ENCODE results near the gene DHRS7. TPM values are rescaled to one million over a fixed set of nuclear protein-coding genes. Genes with fewer than 3 reads are reported as not detected.

The DHRS7 gene
- total RNA-seq, 4 donors from 2014 or later: 64.5 to 108 (median 91.2) TPM

DNA sequence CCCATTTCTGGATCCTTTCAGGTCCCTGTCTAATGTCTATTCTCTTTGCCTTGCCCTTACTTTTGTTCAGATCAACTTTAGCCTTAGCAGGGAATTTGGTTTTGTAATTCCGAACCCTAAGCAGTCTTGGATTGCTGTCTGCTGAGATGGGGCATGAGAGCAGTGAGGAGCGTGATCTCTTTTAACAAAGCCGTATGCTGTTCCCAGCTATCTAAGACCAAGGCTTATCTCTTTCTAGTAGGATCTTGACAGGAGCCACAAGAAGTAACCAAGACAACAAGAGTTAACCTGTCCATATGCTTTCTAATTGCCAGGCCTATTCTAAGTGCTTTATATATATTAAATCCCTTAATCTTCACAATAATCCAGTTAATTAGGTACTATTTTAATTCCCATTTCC, 4.5 kb upstream of the DHRS7 start:
- intact Hi-C loops (cut with DNase I; ENCODE audit: low total_unique reads): loop anchor here (10.0 kb wide), 1 partner anchor 75 kb away; the partner anchor contains the start of gene PCNX4
- Histone ChIP-seq H3K27ac (no peak overlapping the region), H3K4me3 (no peak overlapping the region), H3K36me3 (no peaks in the 10 kb centered on the region), H3K9me3 (no peaks in the 10 kb centered on the region), H3K27me3 (no peaks in the 10 kb centered on the region), H3K4me1 (no peaks in the 10 kb centered on the region)
- TF ChIP-seq POLR2A (IDR thresholded peaks at IDR 0.05): no peak
- TF ChIP-seq, protein P1, sequence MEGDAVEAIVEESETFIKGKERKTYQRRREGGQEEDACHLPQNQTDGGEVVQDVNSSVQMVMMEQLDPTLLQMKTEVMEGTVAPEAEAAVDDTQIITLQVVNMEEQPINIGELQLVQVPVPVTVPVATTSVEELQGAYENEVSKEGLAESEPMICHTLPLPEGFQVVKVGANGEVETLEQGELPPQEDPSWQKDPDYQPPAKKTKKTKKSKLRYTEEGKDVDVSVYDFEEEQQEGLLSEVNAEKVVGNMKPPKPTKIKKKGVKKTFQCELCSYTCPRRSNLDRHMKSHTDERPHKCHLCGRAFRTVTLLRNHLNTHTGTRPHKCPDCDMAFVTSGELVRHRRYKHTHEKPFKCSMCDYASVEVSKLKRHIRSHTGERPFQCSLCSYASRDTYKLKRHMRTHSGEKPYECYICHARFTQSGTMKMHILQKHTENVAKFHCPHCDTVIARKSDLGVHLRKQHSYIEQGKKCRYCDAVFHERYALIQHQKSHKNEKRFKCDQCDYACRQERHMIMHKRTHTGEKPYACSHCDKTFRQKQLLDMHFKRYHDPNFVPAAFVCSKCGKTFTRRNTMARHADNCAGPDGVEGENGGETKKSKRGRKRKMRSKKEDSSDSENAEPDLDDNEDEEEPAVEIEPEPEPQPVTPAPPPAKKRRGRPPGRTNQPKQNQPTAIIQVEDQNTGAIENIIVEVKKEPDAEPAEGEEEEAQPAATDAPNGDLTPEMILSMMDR (IDR thresholded peaks at IDR 0.05): no peak
- no peak for DNase-seq

DNA sequence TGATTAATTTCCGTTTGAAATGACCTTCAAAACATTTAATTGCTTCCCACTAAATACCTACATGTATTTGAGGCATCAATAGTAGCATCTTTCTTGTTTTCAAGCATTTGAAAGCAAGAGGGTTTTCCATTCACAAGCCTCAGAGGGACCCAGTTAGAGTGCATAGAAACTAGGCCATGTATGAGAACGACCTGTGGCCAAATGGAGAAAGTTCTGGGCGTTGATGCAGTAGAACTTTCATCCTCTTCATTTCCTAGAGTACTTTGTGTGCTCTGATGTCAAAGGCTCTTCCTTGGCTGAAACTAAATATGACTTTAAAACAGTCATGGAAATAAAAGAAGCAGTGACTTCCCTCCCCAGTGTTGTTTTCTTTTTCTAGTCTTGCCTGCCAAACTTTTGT, 944 bp upstream of the DHRS7 start:
- intact Hi-C loops (cut with DNase I; ENCODE audit: low total_unique reads): loop anchor here (10.0 kb wide), 1 partner anchor 71 kb away; the partner anchor contains the start of gene PCNX4
- peak overlapping the region in 1 of 2 donors; percentile 59 for H3K4me3 ChIP-seq

DNA sequence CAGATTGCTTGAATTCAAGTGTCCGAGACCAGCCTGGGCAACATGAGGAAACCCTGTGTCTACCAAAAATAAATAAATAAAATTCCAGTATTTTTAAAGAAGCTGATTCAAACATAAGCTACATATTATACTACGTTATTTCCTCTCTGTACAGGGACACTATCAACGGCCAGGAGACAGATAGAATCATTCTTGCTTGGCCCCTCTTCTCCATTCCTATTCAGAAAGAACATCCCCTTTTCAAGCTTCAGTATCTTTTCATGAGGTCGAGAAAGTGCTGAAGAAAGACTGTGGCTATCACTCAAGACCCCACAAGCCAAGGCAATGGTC, 314 bp upstream of the DHRS7 start:
- Histone ChIP-seq H3K36me3 (no peaks in the 10 kb centered on the region), H3K4me1 (no peaks in the 10 kb centered on the region), H3K4me3 (peak overlapping the region in 1 of 2 donors; percentile 59), H3K9me3 (no peaks in the 10 kb centered on the region), H3K27me3 (no peaks in the 10 kb centered on the region), H3K27ac (peak overlapping the region; percentile 87 to 95)
- DNase-seq: no peak
- no peak for TF ChIP-seq POLR2A (IDR thresholded peaks at IDR 0.05)
- TF ChIP-seq, protein P1 (IDR thresholded peaks at IDR 0.05): no peak
- intact Hi-C loops (cut with DNase I; ENCODE audit: low total_unique reads): loop anchor here (10.0 kb wide), 1 partner anchor 71 kb away; the partner anchor contains the start of gene PCNX4

More for the DNA sequence above, 944 bp upstream of the DHRS7 start:
- peak in 1 of 2 donors; percentile 16 for DNase-seq
- H3K36me3 ChIP-seq: no peaks in the 10 kb centered on the region
- H3K27me3 ChIP-seq: no peaks in the 10 kb centered on the region
- TF ChIP-seq, protein P1 (IDR thresholded peaks at IDR 0.05): no peak
- no peak for TF ChIP-seq POLR2A (IDR thresholded peaks at IDR 0.05)
- H3K9me3 ChIP-seq: no peaks in the 10 kb centered on the region
- peak overlapping the region; percentile 87 to 95 for H3K27ac ChIP-seq
- no peaks in the 10 kb centered on the region for H3K4me1 ChIP-seq

DNA sequence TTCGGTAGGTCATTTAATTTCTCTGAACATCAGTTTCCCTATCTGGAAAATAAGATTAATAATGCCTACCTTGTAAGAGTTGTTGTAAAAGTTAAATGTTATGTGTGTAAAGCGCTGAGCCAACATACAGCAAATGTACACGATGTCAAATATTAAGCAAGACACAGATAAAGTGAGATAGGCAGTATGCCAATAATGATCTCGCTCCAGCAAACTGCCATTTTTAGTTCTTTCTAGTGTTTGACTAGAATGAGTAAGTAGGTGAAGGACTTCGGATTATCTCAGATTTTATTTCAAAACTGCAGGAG, 840 bp downstream of the DHRS7 start:
- Histone ChIP-seq H3K9me3 (no peaks in the 10 kb centered on the region), H3K27ac (peak overlapping the region; percentile 87 to 95), H3K36me3 (no peaks in the 10 kb centered on the region), H3K4me3 (peak overlapping the region; percentile 59 to 73), H3K4me1 (no peaks in the 10 kb centered on the region), H3K27me3 (no peaks in the 10 kb centered on the region)
- DNase-seq: no peak
- intact Hi-C loops (cut with DNase I; ENCODE audit: low total_unique reads): loop anchor here (10.0 kb wide), 1 partner anchor 70 kb away; the partner anchor contains the start of gene PCNX4
- TF ChIP-seq, protein P1 (IDR thresholded peaks at IDR 0.05): no peak
- TF ChIP-seq POLR2A (IDR thresholded peaks at IDR 0.05): no peak

DNA sequence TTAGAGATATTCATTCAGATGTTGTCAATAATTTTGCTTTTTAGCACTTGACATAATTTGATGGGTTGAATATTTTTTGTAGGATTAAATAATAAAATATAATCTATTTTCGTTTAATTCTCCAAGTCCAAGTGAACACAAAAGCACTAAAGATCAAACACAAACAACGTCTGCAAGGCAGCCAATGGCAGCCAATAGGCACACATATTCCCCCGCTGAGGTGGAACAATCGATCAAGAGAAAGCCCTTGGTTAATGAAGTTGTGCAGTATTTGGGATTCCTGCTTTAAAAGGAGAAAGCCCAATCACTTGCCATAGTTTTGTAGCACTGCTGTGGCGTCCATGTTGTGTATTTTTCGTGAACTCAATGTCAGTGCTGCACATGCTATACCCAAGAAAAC, 1.5 kb downstream of the DHRS7 start:
- H3K27me3 ChIP-seq: no peaks in the 10 kb centered on the region
- no peaks in the 10 kb centered on the region for H3K9me3 ChIP-seq
- TF ChIP-seq, protein P1 (IDR thresholded peaks at IDR 0.05): no peak
- no peak for TF ChIP-seq POLR2A (IDR thresholded peaks at IDR 0.05)
- H3K36me3 ChIP-seq: no peaks in the 10 kb centered on the region
- peak overlapping the region in 1 of 2 donors; percentile 95 for H3K27ac ChIP-seq
- no peak for DNase-seq
- H3K4me1 ChIP-seq: no peaks in the 10 kb centered on the region
- H3K4me3 ChIP-seq: peak overlapping the region in 1 of 2 donors; percentile 59
- intact Hi-C loops (cut with DNase I; ENCODE audit: low total_unique reads): loop anchor here (10.0 kb wide), 1 partner anchor 69 kb away; the partner anchor contains the start of gene PCNX4
